SKM-1 treated with dmso at 0.1 percent for 144 hours (cell line): ENCODE results near the gene DEDD2.
"Not testable (repeated sequence)": the region's sequence is repeated elsewhere in the genome, so short reads cannot be mapped to it uniquely, and the experiment has no call there.

Experiments
- DNase-seq: peaks from one replicate; lab custom pipeline; 2025; ENCODE audit not compliant: unreplicated experiment; lab: John Stamatoyannopoulos, UW

The DEDD2 gene

GRCh38 chr19:42217520-42218437 lies at the start of gene DEDD2:
Gene DEDD2, minus strand, starts transcription at chr19:42217677. Its CDS starts 670 bp downstream, at chr19:42217007.
- DNase-seq = peak; percentile 59

GRCh38 chr19:42266928-42267603 lies 49.6 kb upstream of the DEDD2 start:
- not testable (repeated sequence) for DNase-seq

GRCh38 chr19:42266105-42266504 lies 48.6 kb upstream of the DEDD2 start:
- DNase-seq = not testable (repeated sequence)

GRCh38 chr19:42261763-42262162 lies 44.3 kb upstream of the DEDD2 start:
- DNase-seq = no peak

GRCh38 chr19:42257842-42258241 lies 40.4 kb upstream of the DEDD2 start:
- DNase-seq = not testable (repeated sequence)

- DNase-seq = no peak
These were observed 38.6 kb upstream of the DEDD2 start for GRCh38 chr19:42255766-42256745.

DNA sequence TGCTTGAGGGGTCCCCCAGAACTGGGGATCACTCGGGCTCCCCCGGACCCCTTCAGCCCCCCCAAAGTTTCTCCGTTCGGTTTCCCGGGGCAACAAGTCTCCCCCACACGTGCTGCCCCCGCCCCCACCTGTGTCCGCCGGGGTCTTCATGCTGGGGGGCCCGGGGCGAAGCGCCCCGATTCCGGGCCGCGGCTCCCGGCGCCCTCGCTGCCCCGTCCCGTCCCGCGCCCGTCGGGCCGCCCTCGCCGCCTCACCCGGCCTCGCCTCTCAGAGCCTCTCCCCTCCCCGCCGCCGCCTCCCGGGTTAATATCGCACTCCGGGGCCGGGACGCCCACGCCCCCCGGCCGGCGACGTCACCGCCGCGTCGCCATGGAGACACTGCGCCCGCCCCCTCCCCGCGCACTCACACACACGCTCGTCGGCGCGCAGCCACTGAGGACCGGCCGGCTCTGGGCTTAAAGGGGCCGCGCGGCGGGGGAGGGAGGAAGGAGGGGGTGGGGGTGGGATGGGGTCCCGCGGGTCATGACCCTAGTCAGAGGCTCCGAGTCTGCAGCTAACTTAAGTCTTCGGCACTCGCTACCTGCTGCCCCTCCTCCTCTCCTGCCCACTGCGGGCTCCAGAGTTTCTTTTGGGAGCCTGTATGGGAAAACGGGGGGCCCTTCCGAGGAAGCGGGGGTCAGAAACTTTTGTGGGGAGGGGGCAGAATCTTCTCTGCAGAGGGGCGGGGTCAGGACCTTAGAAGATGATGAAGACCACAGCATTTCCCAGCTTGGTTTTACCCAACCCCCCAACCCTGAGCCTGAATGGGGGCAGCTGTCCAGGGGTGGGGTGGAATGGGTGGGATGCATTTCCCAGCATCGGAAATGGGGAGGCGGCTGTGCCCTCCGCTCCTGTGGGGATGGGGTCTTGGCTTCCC lies 37.6 kb upstream of the DEDD2 start, which contains the start of gene ERF:
TSS of gene ERF (minus strand) at position 279 of the 916 bp plus-strand sequence. CDS start at position 150, 129 bp downstream.
- DNase-seq = peak; percentile 22

GRCh38 chr19:42254089-42254849 lies 36.8 kb upstream of the DEDD2 start:
- no peak for DNase-seq

GRCh38 chr19:42253245-42254088 lies 36.0 kb upstream of the DEDD2 start:
- no peak for DNase-seq

DNA sequence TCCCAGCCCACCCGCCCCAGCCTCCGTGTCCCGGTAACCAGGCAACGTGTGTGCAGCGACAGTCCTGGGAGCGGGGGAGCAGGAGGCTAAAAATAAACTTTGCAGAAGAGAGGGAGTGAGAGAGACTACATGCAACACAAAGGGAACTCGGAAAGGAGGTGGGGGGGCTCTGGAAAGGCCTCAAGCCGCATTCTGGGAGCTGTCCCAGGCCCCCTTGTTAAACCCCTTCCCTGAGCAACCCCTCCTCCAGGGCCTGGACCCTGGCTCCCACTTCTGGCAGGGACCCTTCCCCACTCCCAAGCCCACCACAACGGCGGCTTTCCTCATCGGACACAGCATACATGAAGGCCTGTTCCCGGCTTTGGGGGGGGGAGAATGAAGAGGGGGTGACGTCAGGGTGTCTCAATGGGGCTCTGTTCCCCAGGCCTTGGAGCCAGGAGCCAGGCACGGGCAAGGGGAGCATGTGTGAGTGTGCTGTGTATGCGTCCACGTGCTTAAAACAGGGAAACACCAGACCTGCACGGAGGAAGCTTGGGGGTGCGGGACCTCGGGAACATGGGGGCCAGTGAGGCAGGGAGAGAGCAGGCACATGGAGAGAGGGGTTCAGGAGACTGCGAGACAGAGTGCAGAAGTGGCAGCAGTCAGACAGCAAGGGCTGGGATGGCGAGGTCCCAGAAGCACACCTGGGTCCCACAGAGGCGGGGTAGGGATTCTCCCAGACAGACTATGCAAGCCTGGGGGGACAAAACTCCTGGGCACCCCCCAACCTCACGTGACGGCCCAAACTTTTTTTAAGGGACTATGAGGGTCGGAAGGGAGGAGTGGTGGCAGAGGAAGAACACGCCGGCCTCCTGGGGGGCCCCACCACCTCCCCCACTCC lies 35.1 kb upstream of the DEDD2 start:
- no peak for DNase-seq

DNA sequence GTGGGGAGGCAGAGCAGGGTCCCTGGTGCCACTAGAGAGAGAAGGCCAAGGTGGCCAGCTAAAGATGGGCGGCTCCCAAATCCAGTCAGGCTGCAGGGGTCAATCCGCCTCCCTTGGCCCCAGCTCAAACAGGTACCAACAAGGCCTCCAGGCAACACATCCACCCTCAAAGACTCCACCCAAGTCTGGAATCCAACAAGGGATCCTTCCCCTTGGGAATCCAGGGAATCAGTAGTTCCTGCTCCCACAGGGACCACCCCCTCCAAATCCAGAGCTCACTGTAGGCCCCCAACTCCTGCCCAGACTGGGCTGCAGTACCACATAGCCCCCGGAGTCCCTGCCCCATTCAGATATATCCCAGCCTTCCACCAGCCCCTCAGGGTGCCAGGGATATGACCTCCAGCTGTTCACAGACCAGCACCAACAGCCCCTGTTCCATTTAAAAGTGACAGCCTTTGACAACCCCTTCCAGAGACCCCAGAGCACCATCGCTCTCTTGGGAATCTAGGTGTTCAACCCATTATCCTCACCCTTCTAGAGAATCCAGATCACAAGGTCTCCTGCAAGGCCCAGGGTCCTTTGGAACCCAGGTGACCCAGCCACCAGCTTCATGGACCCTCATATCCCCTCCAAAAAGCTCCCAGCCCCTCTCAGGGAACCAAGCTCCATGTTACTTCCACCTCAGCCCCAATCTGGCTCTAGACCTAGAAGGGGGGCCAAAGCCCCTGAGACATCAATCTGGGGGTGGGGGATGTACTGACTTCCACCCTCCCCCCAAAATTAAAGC lies 34.3 kb upstream of the DEDD2 start:
- no peak for DNase-seq

GRCh38 chr19:42250666-42251531 lies 33.4 kb upstream of the DEDD2 start:
- DNase-seq = no peak

DNA sequence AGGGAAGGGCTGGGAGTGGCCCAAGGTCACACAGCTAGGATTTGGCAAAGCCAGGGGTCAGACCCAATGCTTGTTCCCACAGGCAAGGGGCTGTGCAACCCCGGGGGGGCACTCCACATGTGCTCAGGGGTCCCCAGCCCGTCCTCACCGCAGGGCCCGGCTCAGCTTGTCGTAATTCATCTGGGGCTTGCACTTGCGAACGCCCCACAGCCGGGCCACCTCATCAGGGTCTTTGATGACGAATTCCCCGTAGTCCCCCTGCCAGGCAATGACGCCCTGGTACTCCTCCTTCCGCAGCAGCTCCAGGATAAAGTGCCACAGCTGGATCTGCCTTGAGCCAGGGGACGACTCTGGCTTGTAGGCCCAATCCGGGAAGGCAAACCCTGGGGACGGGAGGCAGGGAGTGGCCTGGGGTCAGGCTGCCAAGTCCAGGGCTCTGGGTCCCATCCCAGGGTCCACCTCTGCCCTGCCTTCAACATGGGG lies 32.7 kb upstream of the DEDD2 start:
- no peak for DNase-seq

DNA sequence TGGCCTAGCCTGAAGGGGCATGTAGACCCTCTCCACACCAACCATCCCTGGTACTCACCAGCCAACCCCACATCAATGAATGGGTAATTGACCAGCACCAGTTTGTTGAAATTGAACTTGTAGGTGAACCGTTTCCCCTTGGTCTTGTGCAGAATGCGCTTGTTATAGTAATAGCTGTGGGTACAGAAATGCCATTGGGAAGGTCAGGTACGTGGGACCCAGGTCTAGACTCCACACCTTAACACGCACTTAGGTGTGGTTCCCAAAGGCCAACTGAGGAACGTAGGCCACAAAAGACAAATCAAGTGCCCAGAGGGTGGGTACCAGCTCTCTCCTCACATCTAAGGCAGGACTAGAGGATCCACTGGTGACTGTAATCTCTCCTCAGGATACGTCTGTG lies 32.3 kb upstream of the DEDD2 start:
- no peak for DNase-seq

- DNase-seq = no peak
These were observed 31.8 kb upstream of the DEDD2 start for GRCh38 chr19:42249149-42249750.
